K562 (cell line): ENCODE data around the gene SAMD11. TPM values are rescaled to one million over a fixed set of nuclear protein-coding genes. Genes with fewer than 3 reads are reported as not detected.

Source experiments
- ATAC-seq: fragments of 200-7000 bp; cut with Tn5 transposase; 3 replicates; pipeline ENCODE4 v1.9.1; 2020; ENCODE audit warnings: moderate library complexity
- BruUV-seq: library from RNA; stranded (reverse); fragments of 400-500 nt; replicated peaks from 2 replicates; lab custom pipeline; 2021; lab: Mats Ljungman, UMichigan
- CTCF ChIA-PET: fragments of 300-600 bp; formaldehyde crosslinking; extraction: SDS; loops from one replicate; lab custom pipeline; 2021; ENCODE audit warnings: low intra/inter-chr PET ratio; lab: Yijun Ruan, JAX
- POLR2A ChIA-PET: fragments of 300-600, 350-650 bp; sonication (Branson Sonifier 250); formaldehyde crosslinking; extraction: SDS; loops from one replicate; lab custom pipeline; 2021; ENCODE audit warnings: antibody characterized with exemption, inconsistent platforms; lab: Yijun Ruan, JAX
- DNase-seq, 4 experiments: peaks; one replicate each; pipeline versions ENCODE4 v3.0.0 to v3.0.0-alpha.2; 2011 to 2018; ENCODE audit warnings: low spot score in 3 of 4, mixed read lengths in 3 of 4; ENCODE audit errors: extremely low read depth in 1 of 4
- FAIRE-seq: peaks from 2 replicates; lab custom pipeline; 2011; peaks lifted over from hg19 to GRCh38; lab: Jason Lieb, UNC
- H2AFZ ChIP-seq: 2 replicates; pipeline ENCODE4 v1.6.0; 2011; ENCODE audit warnings: low read depth, low read length, control low read depth, inconsistent platforms
- H3K27ac ChIP-seq: fragments of 200-600 bp; 3 replicates; pipeline ENCODE4 v1.8.0; 2011; ENCODE audit warnings: low read depth, mild to moderate bottlenecking, control low read depth, inconsistent platforms, low read length, moderate library complexity, mixed read lengths; ENCODE audit errors: extremely low read depth
- H3K27me3 ChIP-seq, 2 experiments: fragments of 300-600 bp in 1 of 2; 2 replicates in 1 of 2; 3 replicates in 1 of 2; pipeline versions ENCODE4 v1.6.0 to v1.8.0; 2011; ENCODE audit warnings: inconsistent platforms in 2 of 2, low read length in 2 of 2, mild to moderate bottlenecking in 1 of 2, mixed read lengths in 1 of 2, moderate library complexity in 1 of 2; ENCODE audit not compliant: control insufficient read depth in 2 of 2, insufficient read depth in 2 of 2
- H3K36me3 ChIP-seq: fragments of 300-600 bp; 3 replicates; pipeline ENCODE4 v1.8.0; 2011; ENCODE audit warnings: mild to moderate bottlenecking, low read length, inconsistent platforms; ENCODE audit not compliant: control insufficient read depth, insufficient read depth
- H3K4me1 ChIP-seq, 2 experiments: fragments of 200-600 bp in 1 of 2; replicated peaks in 1 of 2; 2 replicates in 1 of 2; 3 replicates in 1 of 2; pipeline versions ENCODE4 v1.5.1 to v1.8.0; 2011; ENCODE audit warnings: inconsistent platforms in 2 of 2, low read length in 2 of 2, mild to moderate bottlenecking in 1 of 2, mixed read lengths in 1 of 2, moderate library complexity in 1 of 2; ENCODE audit not compliant: control insufficient read depth in 2 of 2, insufficient read depth in 2 of 2
- H3K4me2 ChIP-seq: 2 replicates; pipeline ENCODE4 v1.6.1; 2011; ENCODE audit warnings: low read length, control low read depth, inconsistent platforms, mixed read lengths; ENCODE audit not compliant: insufficient read depth
- H3K4me3 ChIP-seq: fragments of 200-600 bp; sonication (generic), shearing (Covaris generic); 2 replicates; pipeline ENCODE4 v1.5.1; 2016; ENCODE audit warnings: control low read depth, inconsistent platforms
- H3K79me2 ChIP-seq: fragments of 200-600 bp; 3 replicates; pipeline ENCODE4 v1.8.0; 2011; ENCODE audit warnings: low read length, inconsistent platforms; ENCODE audit not compliant: control insufficient read depth, insufficient read depth
- H3K9ac ChIP-seq, 2 experiments: 2 replicates each; pipeline versions ENCODE4 v1.6.0 to v1.6.1; 2011; ENCODE audit warnings: low read depth in 2 of 2, low read length in 2 of 2, control low read depth in 1 of 2, inconsistent platforms in 1 of 2, mild to moderate bottlenecking in 1 of 2, mixed read lengths in 1 of 2; ENCODE audit not compliant: insufficient read depth in 1 of 2
- H3K9me1 ChIP-seq: one replicate; pipeline ENCODE4 v1.6.0; 2011; ENCODE audit warnings: inconsistent platforms, mild to moderate bottlenecking, low read length, moderate library complexity; ENCODE audit not compliant: control insufficient read depth, insufficient read depth
- H3K9me3 ChIP-seq: replicated peaks from 2 replicates; pipeline ENCODE4 v1.5.1; 2011; ENCODE audit warnings: low read depth, low read length, inconsistent platforms; ENCODE audit not compliant: control insufficient read depth, insufficient read depth
- H4K20me1 ChIP-seq: replicated peaks from 2 replicates; pipeline ENCODE4 v1.6.1; 2011; ENCODE audit warnings: low read length, inconsistent platforms, mixed read lengths; ENCODE audit not compliant: control insufficient read depth, insufficient read depth
- HNRNPUL1 ChIP-seq: fragments of 200-400 bp; formaldehyde crosslinking; IDR thresholded peaks from 2 replicates; pipeline ENCODE4 v1.6.1; 2017; ENCODE audit warnings: low read length
- RBFOX2 ChIP-seq: fragments of 200-400 bp; formaldehyde crosslinking; IDR thresholded peaks from 2 replicates; pipeline ENCODE4 v1.6.1; 2017; ENCODE audit warnings: low read depth, mild to moderate bottlenecking, low read length, moderate library complexity
- ZBTB33 ChIP-seq: sonication (generic); formaldehyde crosslinking; IDR thresholded peaks from 2 replicates; pipeline ENCODE4 v1.8.1; 2023; ENCODE audit warnings: mild to moderate bottlenecking, missing genetic modification reagents
- WGBS: fragments of 100-300 bp; shearing (Covaris generic); methylation state at CpG from one replicate; pipeline ENCODE4 v1.1.6; 2016; ENCODE audit warnings: low coverage, mixed read lengths; ENCODE audit not compliant: insufficient coverage; ENCODE audit errors: missing lambda C conversion rate; 5-methylcytosine and 5-hydroxymethylcytosine counted together
- in situ Hi-C: fragments of 300-500 bp; cut with MboI; formaldehyde crosslinking; loops from 4 replicates; pipeline ENCODE4 v1.15.0; 2018; ENCODE audit warnings: inconsistent platforms, mixed read lengths
- intact Hi-C: fragments of 100-400 bp; cut with micrococcal nuclease; formaldehyde crosslinking; loops from 2 replicates; pipeline ENCODE4 v1.14.2; 2022
- polyA plus RNA-seq, 8 experiments: library from polyadenylated mRNA; depleted of rRNA in 4 of 8; stranded (reverse) in 5 of 8; unstranded in 3 of 8; fragments of >200 nt; fragmentation: Nextera tagmentation in 2 of 8; fragmentation: Illumina TruSeq in 1 of 8; extraction: Ambion mirVana in 2 of 8; extraction: Trizol in 1 of 8; gene quantifications; 2 replicates each; pipeline versions ENCODE4 v1.2.1 to v1.2.3, GENCODE V29; 2011 to 2014; ENCODE audit warnings: inconsistent platforms in 1 of 8, missing spikeins in 1 of 8
- total RNA-seq, 7 experiments: library from RNA; depleted of rRNA in 6 of 7; stranded (reverse); fragments of >200 nt in 6 of 7; fragmentation: Illumina TruSeq in 2 of 7; extraction: Trizol in 2 of 7; gene quantifications; 2 replicates each; pipeline versions ENCODE4 v1.2.1 to v1.2.3, GENCODE V29; 2011 to 2021; ENCODE audit warnings: low replicate concordance in 1 of 7

The SAMD11 gene
- total and polyA plus RNA-seq, 9 of the 15 experiments (the other 6 are each of a cell fraction or from before 2014, with no cell fraction given): 0.07 to 0.82 (median 0.11) TPM; not detected in 2

DNA sequence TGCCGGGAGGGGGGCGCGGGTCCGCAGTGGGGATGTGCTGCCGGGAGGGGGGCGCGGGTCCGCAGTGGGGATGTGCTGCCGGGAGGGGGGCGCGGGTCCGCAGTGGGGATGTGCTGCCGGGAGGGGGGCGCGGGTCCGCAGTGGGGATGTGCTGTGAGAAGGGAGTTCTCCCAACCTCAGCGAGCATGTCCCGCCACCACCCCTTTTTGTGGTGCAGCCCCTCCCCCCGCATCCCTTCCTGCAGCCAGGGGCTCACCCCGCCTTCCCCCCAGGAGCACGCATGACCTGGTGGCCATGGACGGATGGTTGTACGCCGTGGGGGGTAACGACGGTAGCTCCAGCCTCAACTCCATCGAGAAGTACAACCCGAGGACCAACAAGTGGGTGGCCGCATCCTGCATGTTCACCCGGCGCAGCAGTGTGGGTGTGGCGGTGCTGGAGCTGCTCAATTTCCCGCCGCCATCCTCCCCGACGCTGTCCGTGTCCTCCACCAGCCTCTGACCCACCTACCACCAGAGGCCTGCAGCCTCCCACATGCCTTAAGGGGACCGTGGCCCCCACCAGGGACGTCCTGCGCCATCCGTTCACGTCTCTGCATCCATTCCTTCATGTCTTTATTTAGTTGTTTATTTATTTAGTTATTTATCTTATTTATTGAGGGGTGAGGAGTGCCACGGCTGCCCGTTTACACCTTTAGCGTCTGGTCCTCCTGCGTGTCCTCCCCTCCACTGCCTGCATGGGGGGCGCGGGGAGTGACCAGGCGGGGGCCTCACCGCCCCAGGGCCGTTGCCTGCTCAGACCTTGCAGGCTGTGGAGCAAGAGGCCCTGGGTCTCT lies 41.2 kb downstream of the SAMD11 start:
- TF ChIP-seq HNRNPUL1 (no peak), ZBTB33 (CRISPR knock-in tag) (peak; percentile 61), RBFOX2 (peak; percentile 37)
- BruUV-seq: no TSS peak
- FAIRE-seq (no peak), ATAC-seq (no peak), DNase-seq (no peak)
- ChIA-PET POLR2A (interaction anchor here (0.6 to 0.7 kb wide), 2 partner anchors 10 to 27 kb away, joined by 3 read pairs; no protein-coding TSS in a partner anchor), CTCF (no interaction called here)
- Histone ChIP-seq H3K79me2 (peaks cover 14% of the 10 kb centered on the region; the same call in 2 of the 3 replicates), H2AFZ (no peak overlapping the region), H3K4me3 (no peak overlapping the region), H3K9ac (no peak overlapping the region), H3K27me3 (no peaks in the 10 kb centered on the region; a peak in 1 of 5 replicates), H3K36me3 (peaks cover 42% of the 10 kb centered on the region; the same call in 2 of the 3 replicates), H3K9me1 (no peaks in the 10 kb centered on the region), H3K9me3 (peaks cover 6% of the 10 kb centered on the region), H3K27ac (no peak overlapping the region), H4K20me1 (no peaks in the 10 kb centered on the region), H3K4me1 (peaks cover 20 to 74% of the 10 kb centered on the region in 2 experiments), H3K4me2 (no peak overlapping the region)
- in situ Hi-C loops (no loop called here), intact Hi-C loops (no loop called here)
- 88% methylated on average over 30 of the region's 51 CpGs for WGBS
